Measurements from ENCODE around the gene ERFE. TPM values are rescaled to one million over a fixed set of nuclear protein-coding genes. Genes with fewer than 3 reads are reported as not detected.

The ERFE gene
- total and polyA plus RNA-seq, 2 donors (not counting 3 experiments of a cell fraction or from before 2014, with no cell fraction given): 0.65 to 1.2 TPM

GRCh38 chr2:238128061-238128440 lies 30.7 kb upstream of the ERFE start:
- Histone ChIP-seq H3K4me2 (ENCODE audit: insufficient read depth, low read length) (no peak overlapping the region), H3K9me3 (replicated peaks; ENCODE audit: control insufficient read depth, insufficient read depth, low read length) (no peaks in the 10 kb centered on the region), H3K27ac (ENCODE audit: insufficient read depth, low read depth, low read length) (no peak overlapping the region), H3K4me1 (ENCODE audit: control insufficient read depth, extremely low read depth, insufficient read depth, low read length) (no peaks in the 10 kb centered on the region), H3K4me3 (replicated peaks in 1 of 3; ENCODE audit: insufficient read depth in 1 of 3, low read depth in 1 of 3, low read length in 3 of 3) (no peak overlapping the region), H3K36me3 (ENCODE audit: control insufficient read depth in 2 of 2, extremely low read depth in 1 of 2, insufficient read depth in 2 of 2, low read length in 2 of 2) (no peaks in the 10 kb centered on the region), H3K79me2 (ENCODE audit: control insufficient read depth, insufficient read depth, low read length) (no peaks in the 10 kb centered on the region), H3K9ac (replicated peaks; ENCODE audit: extremely low read depth, insufficient read depth, low read length) (no peak overlapping the region), H3K27me3 (ENCODE audit: control insufficient read depth in 2 of 2, insufficient read depth in 2 of 2, low read length in 2 of 2) (no peaks in the 10 kb centered on the region), H2AFZ (ENCODE audit: low read depth, low read length) (no peak overlapping the region), H4K20me1 (replicated peaks; ENCODE audit: control insufficient read depth, extremely low read depth, insufficient read depth, low read length) (no peaks in the 10 kb centered on the region), H3K9me1 (replicated peaks; ENCODE audit: control insufficient read depth, extremely low read depth, insufficient read depth, low read length) (no peaks in the 10 kb centered on the region)
- no TSS peak for BruUV-seq (replicated peaks)
- ChIA-PET CTCF (interaction anchor here (0.7 to 0.8 kb wide), 2 partner anchors 135 kb away, joined by 3 read pairs; no protein-coding TSS in a partner anchor), POLR2A (no interaction called here)
- DNase-seq (ENCODE audit: low read depth, low spot score): no peak
- intact Hi-C loops (cut with micrococcal nuclease): no loop called here
- FAIRE-seq: no peak
- dilution Hi-C loops (cut with MboI; ENCODE audit: extremely low pct_ligation_motif_present, low sequenced_read_pairs): no loop called here
- TF ChIP-seq GATA2 (IDR thresholded peaks at IDR 0.05; ENCODE audit: insufficient read depth, insufficient read length, low read depth, low read length) (no peak), FOS (IDR thresholded peaks at IDR 0.05; ENCODE audit: borderline replicate concordance, insufficient read depth, low read length) (no peak), CTCF (IDR thresholded peaks at IDR 0.05; ENCODE audit: extremely low read depth in 1 of 2, insufficient read depth in 1 of 2, low read depth in 1 of 2, low read length in 2 of 2) (no peak), POLR2A (IDR thresholded peaks at IDR 0.05; ENCODE audit: low read depth, low read length) (no peak), MAX (IDR thresholded peaks at IDR 0.05; ENCODE audit: insufficient read depth, insufficient read length) (no peak)

- dilution Hi-C loops (cut with MboI; ENCODE audit: extremely low pct_ligation_motif_present, low sequenced_read_pairs): no loop called here
- Histone ChIP-seq H3K79me2 (ENCODE audit: control insufficient read depth, insufficient read depth, low read length) (no peaks in the 10 kb centered on the region), H2AFZ (ENCODE audit: low read depth, low read length) (no peak overlapping the region), H3K36me3 (ENCODE audit: control insufficient read depth in 2 of 2, extremely low read depth in 1 of 2, insufficient read depth in 2 of 2, low read length in 2 of 2) (no peaks in the 10 kb centered on the region), H3K4me2 (ENCODE audit: insufficient read depth, low read length) (no peak overlapping the region), H3K9me3 (replicated peaks; ENCODE audit: control insufficient read depth, insufficient read depth, low read length) (no peaks in the 10 kb centered on the region), H3K27ac (ENCODE audit: insufficient read depth, low read depth, low read length) (no peak overlapping the region), H3K27me3 (ENCODE audit: control insufficient read depth in 2 of 2, insufficient read depth in 2 of 2, low read length in 2 of 2) (no peaks in the 10 kb centered on the region), H4K20me1 (replicated peaks; ENCODE audit: control insufficient read depth, extremely low read depth, insufficient read depth, low read length) (no peaks in the 10 kb centered on the region), H3K4me3 (replicated peaks in 1 of 3; ENCODE audit: insufficient read depth in 1 of 3, low read depth in 1 of 3, low read length in 3 of 3) (no peak overlapping the region), H3K9me1 (replicated peaks; ENCODE audit: control insufficient read depth, extremely low read depth, insufficient read depth, low read length) (no peaks in the 10 kb centered on the region), H3K4me1 (ENCODE audit: control insufficient read depth, extremely low read depth, insufficient read depth, low read length) (no peaks in the 10 kb centered on the region), H3K9ac (replicated peaks; ENCODE audit: extremely low read depth, insufficient read depth, low read length) (no peak overlapping the region)
- FAIRE-seq (no peak), DNase-seq (ENCODE audit: low read depth, low spot score) (no peak)
- intact Hi-C loops (cut with micrococcal nuclease): no loop called here
- POLR2A ChIA-PET: no interaction called here
- CTCF ChIA-PET: interaction anchor here (0.7 kb wide), 1 partner anchor 135 kb away, joined by 3 read pairs; no protein-coding TSS in a partner anchor
- BruUV-seq (replicated peaks): no TSS peak
- TF ChIP-seq FOS (IDR thresholded peaks at IDR 0.05; ENCODE audit: borderline replicate concordance, insufficient read depth, low read length): no peak
- no peak for TF ChIP-seq POLR2A (IDR thresholded peaks at IDR 0.05; ENCODE audit: low read depth, low read length)
- no peak for TF ChIP-seq GATA2 (IDR thresholded peaks at IDR 0.05; ENCODE audit: insufficient read depth, insufficient read length, low read depth, low read length)
Measured at GRCh38 chr2:238128534-238129001, 30.2 kb upstream of the ERFE start.

All from endothelial cell of umbilical vein (primary cell).